GM19467 (cell line): ENCODE data around the gene RGS14.
A peak's percentile ranks its signal among the peaks of the same experiment; 100 is the strongest.
"Not testable (repeated sequence)": the region's sequence is repeated elsewhere in the genome, so short reads cannot be mapped to it uniquely, and the experiment has no call there.

Experiments used
- ATAC-seq: cut with Tn5 transposase; IDR thresholded peaks from one replicate; pipeline ENCODE4 v1.9.1; 2021; ENCODE audit warnings: mild to moderate bottlenecking, moderate library complexity; ENCODE audit not compliant: unreplicated experiment

Gene RGS14

DNA sequence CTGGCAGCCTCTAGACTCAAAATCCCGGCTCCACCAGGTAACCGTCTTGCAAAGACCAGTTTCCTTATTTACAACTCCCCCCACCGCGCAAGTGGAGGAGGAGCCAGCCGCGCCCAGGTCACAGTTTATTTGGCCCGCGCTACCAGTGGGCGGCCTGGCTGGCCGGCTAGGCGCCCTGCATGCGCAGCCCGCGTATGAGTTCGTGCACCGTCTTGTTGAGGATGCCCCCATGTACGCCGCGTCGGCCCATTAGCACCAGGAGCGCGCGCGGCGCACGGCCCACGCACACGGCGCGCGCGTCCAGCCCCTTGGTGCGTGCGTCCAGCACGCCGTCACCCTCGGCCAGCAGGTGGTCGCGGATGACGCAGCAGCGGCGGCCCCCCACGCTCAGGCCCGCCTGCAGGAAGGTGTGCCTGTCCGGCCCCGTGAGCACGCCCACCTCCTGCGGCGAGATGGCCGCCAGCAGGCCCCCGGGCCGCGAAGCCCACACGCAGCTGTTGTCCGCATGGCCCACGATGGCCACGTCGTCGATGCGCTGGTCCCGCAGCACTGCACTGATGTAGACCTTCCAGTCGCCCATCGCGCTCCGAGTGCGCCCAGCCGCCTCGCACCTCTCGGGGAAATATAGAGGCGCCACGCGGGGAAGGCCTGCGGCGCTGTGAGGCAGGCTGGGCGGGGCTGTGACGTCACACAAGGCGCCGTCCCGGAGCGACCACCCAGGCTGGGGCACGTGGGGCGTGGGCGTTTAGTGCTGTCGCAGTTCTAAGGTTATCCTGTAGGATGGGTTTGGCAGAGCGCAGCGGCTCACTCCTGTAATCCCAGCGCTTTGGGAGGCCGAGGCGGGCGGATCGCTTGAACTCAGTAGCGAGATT lies 42.5 kb downstream of the RGS14 start, which contains the start of gene PFN3:
Gene PFN3, minus strand, starts transcription at position 665 of the 872 bp plus-strand sequence. Its CDS starts 85 bp downstream, at position 580.
- no peak for ATAC-seq

DNA sequence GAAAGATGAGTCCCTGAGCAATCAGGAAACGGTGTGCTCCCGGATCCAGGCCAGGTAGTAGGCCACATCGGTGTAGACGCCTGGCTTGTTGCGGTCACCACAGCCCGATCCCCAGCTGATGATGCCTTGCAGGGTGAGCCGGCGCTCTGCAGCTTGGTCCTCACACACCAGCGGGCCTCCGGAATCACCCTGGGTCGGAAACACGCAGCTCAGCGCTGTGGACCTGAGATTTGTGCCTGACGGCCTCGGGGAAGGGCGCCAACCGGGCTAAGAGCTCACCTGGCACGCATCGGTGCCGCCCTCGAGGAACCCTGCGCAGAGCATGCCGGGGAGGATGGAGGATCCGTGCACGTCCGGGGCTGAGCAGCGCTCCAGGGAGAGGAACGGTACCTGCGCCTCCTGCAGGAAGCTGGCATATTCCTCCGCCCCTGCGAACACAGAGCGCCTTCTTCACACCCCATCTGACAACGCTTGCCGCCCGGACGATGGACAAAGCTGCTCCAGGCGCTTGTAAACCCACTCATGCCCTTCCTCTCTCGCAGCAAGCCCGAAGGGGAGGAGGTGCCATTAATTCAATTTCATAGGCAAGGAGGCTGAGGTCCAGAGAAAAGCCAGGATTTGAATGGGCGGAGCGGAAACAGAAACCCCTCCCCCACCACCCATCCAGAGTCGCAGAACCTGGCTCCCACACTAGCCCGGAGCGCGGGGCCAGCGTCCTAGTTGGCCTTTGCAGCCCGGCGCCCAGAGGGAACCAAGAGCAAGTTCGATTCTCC lies 44.7 kb downstream of the RGS14 start:
- ATAC-seq, result no peak

DNA sequence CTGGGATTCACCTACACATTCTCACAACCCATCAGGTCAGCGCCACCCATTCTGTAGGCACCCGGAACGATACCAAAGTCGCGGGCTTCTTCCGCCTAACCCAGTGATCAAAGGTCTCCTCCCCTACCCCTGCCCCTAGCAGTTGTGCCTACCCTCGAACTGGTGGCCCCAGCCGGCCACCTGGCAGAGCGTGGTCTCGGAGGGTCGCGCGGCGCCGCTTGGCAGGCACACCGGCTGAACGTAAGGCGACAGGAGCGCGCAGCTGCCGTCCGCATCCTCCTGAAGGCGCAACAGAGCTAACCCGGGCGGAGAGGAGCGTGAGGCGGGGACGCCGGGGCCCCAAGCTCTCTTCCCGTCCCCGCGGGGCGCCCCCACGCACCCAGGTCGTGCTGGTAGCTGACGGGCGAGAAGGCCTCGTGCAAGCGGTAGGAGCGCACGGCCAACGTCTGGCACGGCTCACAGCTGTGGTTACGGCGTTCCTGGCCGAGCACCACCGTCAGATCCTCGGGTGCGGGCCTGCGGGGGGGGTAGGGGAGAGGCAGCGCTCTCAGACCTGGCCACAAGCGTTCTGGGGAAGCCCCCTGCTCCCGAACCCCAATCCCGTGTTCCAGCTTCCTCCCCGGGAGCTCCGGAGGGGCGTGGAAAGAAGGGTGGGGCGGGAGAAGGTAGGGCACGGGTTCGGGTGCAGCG lies 45.5 kb downstream of the RGS14 start:
- peak; percentile 11 for ATAC-seq

DNA sequence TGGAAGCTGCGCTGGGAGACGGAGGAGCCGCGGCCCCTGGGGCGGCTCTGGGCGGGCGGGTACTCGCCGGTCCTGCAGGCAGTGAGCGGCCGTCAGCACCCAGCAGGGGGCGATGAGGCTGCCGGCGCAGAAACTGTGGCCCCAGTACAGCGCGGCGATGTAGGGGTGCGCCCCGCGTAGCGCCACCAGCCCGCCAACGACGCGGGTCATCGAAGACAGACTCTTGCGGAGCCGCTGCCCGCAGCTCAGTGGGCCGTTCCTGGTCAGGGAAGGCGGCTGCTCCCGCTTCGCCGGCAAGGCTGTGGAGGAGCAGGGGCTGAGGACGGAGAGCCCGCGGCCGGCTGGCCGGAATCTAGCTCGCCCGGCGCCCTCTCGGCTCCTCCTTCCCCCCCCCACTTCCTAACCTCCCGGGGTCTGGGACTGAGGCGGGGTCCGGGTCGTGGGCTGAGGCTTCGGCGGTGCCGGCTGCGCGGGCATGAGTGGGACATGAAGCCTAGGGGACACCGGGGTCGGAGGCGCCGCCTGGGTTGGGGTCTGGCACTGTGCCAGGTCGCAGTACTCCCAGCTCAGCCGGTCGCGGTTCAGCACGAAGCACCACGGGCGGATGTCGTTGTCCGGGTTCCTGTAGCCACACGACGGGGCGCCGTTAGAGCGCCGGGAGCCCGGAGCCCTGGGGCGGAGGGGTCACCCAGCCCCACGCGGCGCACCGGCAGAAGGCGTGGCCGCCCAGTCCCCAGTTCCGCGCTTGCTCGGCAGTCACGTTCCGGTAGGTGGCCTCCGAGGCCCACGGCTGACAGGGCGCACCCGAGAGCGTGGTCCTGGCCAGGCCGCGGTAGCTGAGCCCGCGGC lies 46.3 kb downstream of the RGS14 start:
- ATAC-seq, result peak; percentile 61

DNA sequence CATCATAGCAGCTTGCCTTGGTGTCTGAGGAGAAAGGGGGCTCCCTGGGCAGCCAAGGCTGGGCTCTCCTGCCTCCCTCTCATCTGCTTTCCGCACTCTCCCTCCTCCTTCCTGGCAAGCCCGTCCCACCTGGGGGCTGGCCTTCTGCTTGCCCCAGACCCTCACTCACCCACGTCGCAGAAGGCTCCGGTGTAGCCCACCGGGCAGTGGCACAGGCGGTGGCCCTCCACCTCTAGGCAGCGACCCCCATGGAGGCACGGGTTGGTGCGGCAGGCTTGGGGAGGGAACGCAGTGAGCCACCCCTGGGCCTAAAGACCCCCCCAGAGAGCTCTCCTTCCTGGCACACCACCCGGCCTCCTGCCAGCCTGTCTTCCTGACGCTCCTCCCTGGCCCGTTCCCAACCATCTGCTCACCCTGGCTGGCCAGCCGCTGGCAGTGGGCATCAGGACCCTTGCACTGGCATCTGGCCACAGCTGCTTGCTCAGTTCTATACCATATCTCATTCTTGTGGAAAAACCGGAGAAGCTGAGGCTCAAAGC lies 47.0 kb downstream of the RGS14 start:
- no peak for ATAC-seq

DNA sequence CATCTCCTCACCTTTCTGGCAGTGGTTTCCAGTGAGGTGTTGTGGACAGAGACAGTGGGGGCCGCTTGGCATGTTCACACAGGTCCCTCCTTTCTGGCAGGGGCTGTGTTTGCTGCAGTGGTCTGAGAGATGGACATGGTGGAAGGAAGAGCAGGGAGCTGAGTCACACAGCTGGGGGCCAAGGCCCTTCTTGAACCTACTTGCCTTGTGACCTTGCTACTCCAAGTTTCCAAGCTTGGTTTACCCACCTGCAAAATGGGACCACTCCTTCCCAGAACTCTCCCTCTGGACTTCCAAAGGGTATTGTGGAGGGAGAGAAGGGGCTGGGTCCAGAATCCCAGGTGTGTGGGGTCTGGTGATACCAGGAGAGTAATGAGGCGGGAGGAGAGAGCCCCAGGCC lies 47.6 kb downstream of the RGS14 start:
- no peak for ATAC-seq

DNA sequence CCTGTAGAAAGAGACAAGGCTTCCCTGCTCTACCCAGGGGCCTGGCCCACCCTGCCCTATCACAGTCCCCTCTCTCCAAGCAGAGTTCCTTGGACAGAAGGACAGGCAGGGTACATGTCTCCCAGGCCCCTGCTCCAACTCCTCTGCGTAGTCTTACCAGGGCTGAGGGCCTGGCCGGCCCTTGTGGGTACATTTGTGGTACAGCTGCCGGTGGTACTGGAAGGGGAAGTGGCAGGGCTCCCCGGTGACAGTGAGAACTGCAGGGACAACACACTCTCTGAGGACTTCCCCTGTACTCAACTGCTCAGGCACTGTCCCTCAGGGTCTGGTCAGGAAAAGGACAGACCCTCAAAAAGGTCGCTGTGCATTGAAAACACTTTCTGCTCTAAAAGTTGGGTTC lies 48.1 kb downstream of the RGS14 start:
- ATAC-seq, result no peak

DNA sequence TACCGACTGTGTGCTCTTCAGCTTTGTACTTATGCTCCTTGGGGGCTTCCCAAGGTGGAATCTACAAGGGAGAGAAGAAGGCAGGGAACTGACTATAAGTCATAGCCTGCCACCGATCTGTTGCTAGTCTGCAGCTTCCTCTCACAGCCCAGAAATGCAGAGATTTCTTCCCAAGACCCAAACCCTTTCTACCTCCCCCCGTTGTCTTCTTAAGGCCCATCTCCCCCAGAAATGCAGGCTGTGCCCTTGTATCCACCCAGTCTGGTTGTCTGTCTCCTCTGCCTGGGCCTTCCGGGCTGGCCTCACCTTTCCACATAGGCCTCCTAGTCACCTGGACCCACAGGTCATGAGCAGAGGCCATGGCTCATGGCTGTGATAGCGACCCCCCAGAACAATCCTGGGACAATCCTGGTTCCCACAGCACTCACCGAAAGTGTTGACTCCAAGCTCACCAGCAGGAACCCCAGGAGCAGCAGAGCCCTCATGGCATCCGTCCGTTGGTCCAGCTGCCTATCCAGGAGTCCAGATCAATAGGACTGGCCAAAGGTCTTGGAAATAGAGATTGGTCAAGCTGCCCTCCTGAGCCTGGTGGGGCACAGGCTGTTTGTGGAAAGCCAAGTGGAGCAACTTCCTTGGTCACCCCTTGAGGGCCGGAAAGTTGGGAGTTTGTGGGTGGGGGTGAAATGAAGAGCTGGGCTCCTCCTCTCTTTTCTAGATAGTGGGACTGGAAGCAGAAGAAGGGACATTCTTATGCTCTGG lies 51.5 kb downstream of the RGS14 start, which contains the start of gene F12:
Gene F12, minus strand, starts transcription at position 522 of the 759 bp plus-strand sequence. Its CDS starts 37 bp downstream, at position 485.
- no peak for ATAC-seq

DNA sequence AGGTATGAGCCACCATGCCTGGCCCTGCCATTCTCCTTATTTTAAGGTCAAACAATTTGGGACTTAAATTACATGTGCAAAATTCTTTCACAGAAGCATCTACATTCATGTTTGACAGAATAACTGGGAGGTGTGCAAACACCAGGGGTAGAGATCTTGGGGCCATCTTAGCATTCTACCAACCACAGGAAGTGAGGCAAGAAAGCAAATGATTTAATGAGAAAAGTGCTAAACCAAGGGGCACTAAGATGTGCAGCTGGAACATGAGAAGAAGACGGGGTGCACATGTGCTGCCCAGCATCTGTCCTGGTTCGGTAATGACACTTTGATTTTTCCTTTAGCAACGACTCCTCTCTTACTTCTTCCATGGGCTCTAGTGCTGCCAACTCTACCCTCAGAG lies 52.9 kb downstream of the RGS14 start:
- no peak for ATAC-seq

DNA sequence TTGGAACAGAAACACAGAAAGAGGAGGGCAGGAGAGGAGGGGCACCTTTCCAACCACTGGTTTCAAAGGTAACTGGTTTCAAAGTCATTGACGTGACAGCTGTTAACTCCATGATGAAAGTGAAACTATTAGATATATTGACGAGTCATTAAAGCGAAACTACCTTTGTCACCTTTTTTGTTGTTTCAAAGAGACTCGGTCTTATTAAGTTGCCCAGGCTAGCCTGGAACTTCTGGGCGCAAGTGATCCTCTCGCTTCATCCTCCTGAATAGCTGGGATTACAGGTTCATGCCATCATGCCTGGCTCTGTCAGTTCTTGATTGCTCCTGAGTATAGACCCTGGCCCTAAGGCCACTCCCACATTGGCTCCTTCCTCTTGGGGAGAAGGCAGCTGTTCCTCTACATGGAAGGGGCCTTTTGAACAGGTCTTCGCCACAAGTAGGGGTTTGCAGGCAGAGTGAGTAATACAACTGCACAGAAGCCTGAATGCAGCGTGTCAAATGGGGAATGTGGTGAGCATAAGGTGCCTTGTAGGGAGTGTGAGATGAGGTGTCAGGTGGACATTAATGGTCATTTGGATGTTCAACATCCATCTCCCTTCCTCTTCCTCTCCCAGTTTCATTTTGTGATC lies 55.0 kb downstream of the RGS14 start:
- ATAC-seq, result peak; percentile 61

DNA sequence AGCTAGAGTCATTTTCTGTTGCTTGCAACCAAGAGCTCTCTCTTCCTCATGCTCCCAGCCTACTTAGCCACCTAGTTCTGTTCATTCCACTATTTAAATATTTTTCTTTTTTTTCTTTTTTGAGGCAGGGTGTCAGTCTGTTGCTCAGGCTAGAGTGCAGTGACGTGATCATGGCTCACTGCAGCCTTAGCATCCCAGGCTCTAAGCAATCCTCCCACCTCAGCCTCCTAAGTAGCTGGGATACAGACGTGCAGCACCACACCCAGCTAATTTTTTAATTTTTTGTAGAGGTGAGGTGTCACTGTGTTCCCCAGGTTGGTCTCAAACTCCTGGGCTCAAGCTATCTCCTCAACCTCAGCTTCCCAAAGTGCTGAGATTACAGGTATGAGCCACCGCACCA lies 56.8 kb downstream of the RGS14 start:
- ATAC-seq, result no peak

DNA sequence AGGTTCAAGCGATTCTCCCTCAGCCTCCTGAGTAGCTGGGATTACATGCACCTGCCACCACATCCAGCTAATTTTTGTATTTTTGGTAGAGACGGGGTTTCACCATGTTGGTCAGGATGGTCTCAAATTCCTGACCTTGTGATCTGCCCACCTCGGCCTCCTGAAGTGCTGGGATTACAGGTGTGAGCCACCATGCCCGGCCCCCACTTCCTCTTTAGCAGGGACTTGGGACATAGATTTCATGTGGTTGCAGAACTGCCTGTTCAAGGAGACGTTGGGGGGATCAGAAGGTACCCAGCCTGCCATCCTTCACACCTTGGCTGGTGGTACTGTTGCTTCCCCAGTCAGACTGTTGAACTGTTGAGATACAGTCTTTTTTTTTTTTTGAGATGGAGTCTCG lies 59.4 kb downstream of the RGS14 start:
- not testable (repeated sequence) for ATAC-seq

DNA sequence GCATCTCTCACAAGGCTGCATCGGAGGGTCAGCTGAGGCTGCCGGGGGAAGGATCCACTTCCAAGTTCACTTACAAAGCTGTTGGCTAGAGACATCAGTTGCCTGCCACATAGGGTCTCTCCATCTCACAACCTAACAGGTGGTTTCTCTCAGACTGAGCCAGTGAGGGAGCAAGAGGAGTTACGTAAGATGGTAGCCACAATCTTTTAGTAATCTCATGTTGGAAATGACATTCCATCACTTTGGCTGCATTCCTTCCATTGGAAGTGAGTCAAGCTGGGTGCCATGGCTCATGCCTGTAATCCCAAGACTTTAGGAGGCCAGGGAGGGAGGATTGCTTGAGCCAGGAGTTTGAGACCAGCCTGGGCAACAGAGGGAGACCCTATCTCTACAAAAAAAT lies 61.3 kb downstream of the RGS14 start:
- ATAC-seq, result no peak

DNA sequence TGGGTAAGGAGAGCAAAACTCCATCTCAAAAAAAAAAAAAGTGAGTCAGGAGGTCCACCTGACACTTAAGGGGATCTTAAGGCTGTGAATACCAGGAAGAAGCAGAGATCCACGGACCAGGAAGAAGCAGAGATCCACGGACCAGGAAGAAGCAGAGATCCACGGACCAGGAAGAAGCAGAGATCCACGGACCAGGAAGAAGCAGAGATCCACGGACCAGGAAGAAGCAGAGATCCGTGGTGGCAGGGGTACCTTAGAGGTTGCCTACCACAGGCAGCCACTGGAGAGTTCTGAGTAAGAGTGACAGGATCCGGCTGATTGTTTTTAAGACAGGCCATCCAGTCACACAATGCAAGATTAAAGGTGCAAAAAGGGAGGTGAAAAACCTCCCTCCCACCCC lies 62.7 kb downstream of the RGS14 start:
- ATAC-seq, result not testable (repeated sequence)

DNA sequence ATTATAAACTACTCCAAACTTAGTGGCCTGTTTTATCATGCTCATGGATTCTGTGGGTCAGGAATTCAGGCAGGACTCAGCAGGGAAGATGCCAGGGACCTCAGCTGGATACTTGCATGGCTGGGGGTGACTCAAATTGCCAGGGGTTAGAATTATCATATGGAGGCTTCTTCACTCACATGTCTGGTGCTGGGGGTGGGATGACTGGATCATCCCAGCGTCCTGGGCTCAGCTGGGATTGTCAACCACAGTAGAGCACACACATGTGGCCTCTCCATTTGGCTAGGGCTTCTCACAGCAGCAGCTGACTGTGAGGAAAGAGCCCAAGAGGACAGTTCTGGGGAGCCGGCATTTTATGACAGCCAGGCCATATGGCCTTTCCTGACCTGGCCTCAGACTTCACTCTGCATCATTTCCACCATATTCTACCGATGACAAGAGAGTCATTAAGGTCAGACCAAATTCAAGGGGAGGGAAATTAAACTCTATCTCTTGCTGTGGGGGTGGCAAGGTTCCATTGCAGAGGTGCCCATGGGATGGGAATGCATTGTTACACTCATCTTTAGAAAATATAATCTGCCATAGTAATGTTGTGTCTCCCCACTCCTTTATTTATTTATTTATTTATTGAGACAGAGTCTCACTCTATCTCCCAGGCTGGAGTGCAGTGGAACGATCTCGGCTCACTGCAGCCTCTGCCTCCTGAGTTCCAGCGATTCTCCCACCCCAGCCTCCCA lies 63.5 kb downstream of the RGS14 start:
- ATAC-seq, result no peak
